Measurements from ENCODE around the gene SCAMP5.
A peak's percentile ranks its signal among the peaks of the same experiment; 100 is the strongest.

Gene SCAMP5

GRCh38 chr15:75021341-75021740 lies 26.0 kb downstream of the SCAMP5 start:
- TF ChIP-seq CTCF (conservative IDR thresholded peaks at IDR 0.05) (no peak), ZFX (IDR thresholded peaks at IDR 0.05) (no peak)
- no peak overlapping the region for H3K27ac ChIP-seq

DNA sequence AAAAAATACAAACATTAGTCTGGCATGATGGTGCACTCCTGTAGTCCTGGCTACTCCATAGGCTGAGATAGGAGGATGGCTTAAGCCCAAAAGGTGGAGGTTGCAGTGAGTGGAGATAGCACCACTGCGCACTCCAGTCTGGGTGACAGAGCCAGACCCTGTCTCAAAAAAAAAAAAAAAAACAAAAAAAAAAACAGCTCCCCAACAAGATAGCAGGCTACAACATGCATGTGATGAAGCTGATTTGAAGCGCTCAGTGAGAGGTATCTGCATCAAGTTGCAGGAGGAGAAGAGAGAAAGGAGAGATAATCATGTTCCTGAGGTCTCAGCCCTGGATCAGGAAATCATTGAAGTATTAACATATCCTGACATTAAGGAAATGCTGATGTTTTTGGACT lies 27.4 kb downstream of the SCAMP5 start:
- TF ChIP-seq CTCF (conservative IDR thresholded peaks at IDR 0.05) (no peak), ZFX (IDR thresholded peaks at IDR 0.05) (no peak)
- H3K27ac ChIP-seq: no peak overlapping the region

GRCh38 chr15:75023181-75023871 lies 28.0 kb downstream of the SCAMP5 start, which contains the start of gene PPCDC:
Gene PPCDC (plus strand): TSS chr15:75023590. CDS start chr15:75028319, 4,729 bp downstream.
- TF ChIP-seq ZFX (IDR thresholded peaks at IDR 0.05): no peak

DNA sequence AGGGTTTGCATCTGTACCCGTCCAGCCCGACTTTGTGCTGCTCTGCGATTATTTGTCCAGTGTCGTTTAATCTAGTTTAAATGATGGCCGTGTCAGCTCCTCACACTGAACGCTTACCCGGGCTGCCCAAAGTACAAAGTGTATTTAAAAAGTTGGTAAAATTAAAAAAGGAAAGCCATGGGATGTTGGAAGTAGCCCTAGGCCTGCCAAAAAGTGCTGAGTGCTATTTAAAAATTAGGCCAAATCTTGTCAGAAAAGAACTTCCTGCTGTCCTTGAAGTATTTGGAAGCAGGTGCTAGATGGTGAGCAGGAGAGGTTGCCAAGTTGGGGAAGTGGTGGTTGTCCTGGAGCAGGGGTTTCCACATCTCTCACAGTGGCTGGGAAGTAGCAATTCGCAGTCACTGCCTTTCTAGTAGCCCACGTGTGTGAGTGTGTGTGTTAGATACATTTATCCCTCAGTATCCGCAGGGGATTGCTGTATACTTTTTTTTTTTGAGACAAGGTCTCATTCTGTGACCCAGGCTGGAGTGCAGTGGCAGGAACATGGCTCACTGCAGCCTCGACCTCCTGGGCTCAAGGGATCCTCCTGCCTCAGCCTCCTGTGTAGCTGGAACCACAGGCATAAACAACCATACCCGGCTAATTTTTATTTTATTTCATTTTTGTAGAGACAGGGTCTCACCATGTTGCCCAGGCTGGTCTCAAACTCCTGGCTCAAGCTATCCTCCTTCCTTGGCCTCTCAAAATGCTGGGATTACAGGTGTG lies 28.7 kb downstream of the SCAMP5 start:
- TF ChIP-seq ZFX (IDR thresholded peaks at IDR 0.05) (no peak), CTCF (conservative IDR thresholded peaks at IDR 0.05) (no peak)
- peak overlapping the region; percentile 93 for H3K27ac ChIP-seq

More at GRCh38 chr15:75023181-75023871, 28.0 kb downstream of the SCAMP5 start, which contains the start of gene PPCDC:
- peak within 1 kb of the TSS; percentile 93 for H3K27ac ChIP-seq

- peak overlapping the region; percentile 93 for H3K27ac ChIP-seq
- TF ChIP-seq CTCF (conservative IDR thresholded peaks at IDR 0.05) (no peak), ZFX (IDR thresholded peaks at IDR 0.05) (no peak)
These were observed 29.7 kb downstream of the SCAMP5 start for GRCh38 chr15:75025107-75025506.

- H3K27ac ChIP-seq: peak overlapping the region; percentile 93
These were observed 30.3 kb downstream of the SCAMP5 start for GRCh38 chr15:75025548-75026260.

GRCh38 chr15:75027551-75027950 lies 32.2 kb downstream of the SCAMP5 start:
- no peak overlapping the region for H3K27ac ChIP-seq
- TF ChIP-seq CTCF (conservative IDR thresholded peaks at IDR 0.05) (no peak), ZFX (IDR thresholded peaks at IDR 0.05) (no peak)

More at GRCh38 chr15:75025548-75026260, 30.3 kb downstream of the SCAMP5 start:
- TF ChIP-seq CTCF (conservative IDR thresholded peaks at IDR 0.05): no peak

Data from C4-2B (cell line).